OCI-LY1 (cell line): ENCODE data around the gene OTOG.

Experiments
- H2AFZ ChIP-seq: fragments of 200-600 bp; sonication (generic), shearing (Covaris generic); 2 replicates; pipeline ENCODE4 v1.6.0; 2014; ENCODE audit warnings: antibody characterized with exemption, mild to moderate bottlenecking, low read length
- H3F3A ChIP-seq: fragments of 200-600 bp; sonication (generic), shearing (Covaris generic); 2 replicates; pipeline ENCODE4 v1.6.0; 2014; ENCODE audit warnings: mild to moderate bottlenecking, antibody characterized with exemption, low read length, moderate library complexity; ENCODE audit not compliant: insufficient read depth
- H3K27ac ChIP-seq: fragments of 200-600 bp; sonication (generic); 2 replicates; pipeline ENCODE4 v1.5.1; 2014; ENCODE audit warnings: low read length, mixed run types, mild to moderate bottlenecking, low read depth; ENCODE audit not compliant: poor library complexity, severe bottlenecking
- H3K27me3 ChIP-seq: fragments of 200-600 bp; sonication (generic); 2 replicates; pipeline ENCODE4 v1.6.0; 2014; ENCODE audit warnings: antibody characterized with exemption, mild to moderate bottlenecking, low read length, moderate library complexity; ENCODE audit not compliant: insufficient read depth
- H3K36me3 ChIP-seq: fragments of 200-600 bp; sonication (generic); 2 replicates; pipeline ENCODE4 v1.6.1; 2014; ENCODE audit warnings: mild to moderate bottlenecking, antibody characterized with exemption, low read length, moderate library complexity, mixed read lengths; ENCODE audit not compliant: insufficient read depth
- H3K4me1 ChIP-seq: fragments of 200-600 bp; sonication (generic); 2 replicates; pipeline ENCODE4 v1.5.1; 2014; ENCODE audit warnings: mild to moderate bottlenecking, low read length, moderate library complexity; ENCODE audit not compliant: insufficient read depth, severe bottlenecking
- H3K4me2 ChIP-seq: fragments of 200-600 bp; sonication (generic), shearing (Covaris generic); 2 replicates; pipeline ENCODE4 v1.6.1; 2014; ENCODE audit warnings: low read length
- H3K4me3 ChIP-seq: fragments of 200-600 bp; sonication (generic); 2 replicates; pipeline ENCODE4 v1.5.1; 2014; ENCODE audit warnings: low read length, low read depth, mild to moderate bottlenecking, mixed read lengths; ENCODE audit not compliant: poor library complexity, severe bottlenecking
- H3K79me2 ChIP-seq: fragments of 200-600 bp; shearing (Covaris generic); 2 replicates; pipeline ENCODE4 v1.6.1; 2016; ENCODE audit warnings: mixed run types, low read length, mixed read lengths; ENCODE audit not compliant: insufficient read depth
- H3K9ac ChIP-seq: fragments of 200-600 bp; sonication (generic), shearing (Covaris generic); 2 replicates; pipeline ENCODE4 v1.6.1; 2014; ENCODE audit warnings: mild to moderate bottlenecking, low read length, mixed read lengths
- H3K9me2 ChIP-seq: fragments of 200-600 bp; sonication (generic), shearing (Covaris generic); 2 replicates; pipeline ENCODE4 v1.6.1; 2014; ENCODE audit warnings: low read depth, mild to moderate bottlenecking, low read length, mixed read lengths
- H3K9me3 ChIP-seq: fragments of 200-600 bp; shearing (Covaris generic); 2 replicates; pipeline ENCODE4 v1.6.1; 2014; ENCODE audit warnings: low read length, mixed read lengths
- H4K20me1 ChIP-seq: fragments of 200-600 bp; sonication (generic), shearing (Covaris generic); 2 replicates; pipeline ENCODE4 v1.6.0; 2016; ENCODE audit warnings: mild to moderate bottlenecking, low read length; ENCODE audit not compliant: insufficient read depth
- CTCF ChIP-seq: fragments of 200-600 bp; sonication (generic), shearing (Covaris generic); IDR thresholded peaks from 2 replicates; pipeline ENCODE4 v1.5.1; 2017; ENCODE audit warnings: mild to moderate bottlenecking, antibody characterized with exemption, low read length, moderate library complexity, mixed read lengths
- EZH2 ChIP-seq: fragments of 200-600 bp; sonication (generic), shearing (Covaris generic); IDR thresholded peaks from 2 replicates; pipeline ENCODE4 v1.8.0; 2017; ENCODE audit warnings: borderline replicate concordance, mixed run types, mild to moderate bottlenecking, antibody characterized with exemption, low read length, moderate library complexity, mixed read lengths

Gene OTOG

GRCh38 chr11:17560281-17561110, 13.4 kb downstream of the OTOG start:
- Histone ChIP-seq H4K20me1 (no peaks in the 10 kb centered on the region), H3K79me2 (no peaks in the 10 kb centered on the region), H3K27ac (no peak overlapping the region), H3K9me3 (no peaks in the 10 kb centered on the region), H3K36me3 (no peaks in the 10 kb centered on the region), H3F3A (no peaks in the 10 kb centered on the region), H3K9ac (no peak overlapping the region), H2AFZ (no peak overlapping the region), H3K4me3 (no peak overlapping the region), H3K9me2 (no peaks in the 10 kb centered on the region), H3K27me3 (no peaks in the 10 kb centered on the region), H3K4me2 (no peak overlapping the region), H3K4me1 (no peaks in the 10 kb centered on the region)
- TF ChIP-seq EZH2 (no peak), CTCF (no peak)

- no peaks in the 10 kb centered on the region for H3K9me2 ChIP-seq
- H3F3A ChIP-seq, result no peaks in the 10 kb centered on the region
These were observed 14.0 kb downstream of the OTOG start for GRCh38 chr11:17561111-17561415.

GRCh38 chr11:17561526-17561925, 14.5 kb downstream of the OTOG start:
- Histone ChIP-seq H3K9me2 (no peaks in the 10 kb centered on the region), H3K4me2 (no peak overlapping the region), H3K9me3 (no peaks in the 10 kb centered on the region), H4K20me1 (no peaks in the 10 kb centered on the region), H3K9ac (no peak overlapping the region), H2AFZ (no peak overlapping the region), H3F3A (no peaks in the 10 kb centered on the region), H3K79me2 (no peaks in the 10 kb centered on the region), H3K4me1 (no peaks in the 10 kb centered on the region), H3K27me3 (no peaks in the 10 kb centered on the region), H3K36me3 (no peaks in the 10 kb centered on the region), H3K27ac (no peak overlapping the region), H3K4me3 (no peak overlapping the region)
- TF ChIP-seq CTCF, result no peak
- TF ChIP-seq EZH2, result no peak

More at GRCh38 chr11:17561111-17561415, 14.0 kb downstream of the OTOG start:
- Histone ChIP-seq H3K9ac (no peak overlapping the region), H3K36me3 (no peaks in the 10 kb centered on the region), H2AFZ (no peak overlapping the region), H4K20me1 (no peaks in the 10 kb centered on the region), H3K4me3 (no peak overlapping the region), H3K27ac (no peak overlapping the region), H3K4me2 (no peak overlapping the region), H3K27me3 (no peaks in the 10 kb centered on the region), H3K79me2 (no peaks in the 10 kb centered on the region), H3K4me1 (no peaks in the 10 kb centered on the region), H3K9me3 (no peaks in the 10 kb centered on the region)
- TF ChIP-seq EZH2, result no peak
- TF ChIP-seq CTCF, result no peak
